Stomach (tissue), 9 donors: ENCODE measurements around the gene ZNF474. TPM values are rescaled to one million over a fixed set of nuclear protein-coding genes. Genes with fewer than 3 reads are reported as not detected.

ENCODE experiments used
- DNase-seq, 2 donors: peaks; one replicate each; pipeline versions ENCODE4 v3.0.0 to v3.0.0-alpha.2; 2013 to 2019
- H3K27ac ChIP-seq, 5 donors: fragments of 200-600 bp in 4 of 5; sonication (generic) in 4 of 5; one replicate each; pipeline ENCODE4 v1.5.1; 2013 to 2019; ENCODE audit warnings: mild to moderate bottlenecking in 1 of 5, moderate library complexity in 1 of 5
- H3K27me3 ChIP-seq, 3 donors: fragments of 200-600 bp; sonication (generic); one replicate each; pipeline ENCODE4 v1.5.1; 2017 to 2019; ENCODE audit warnings: mixed run types in 1 of 3
- H3K36me3 ChIP-seq, 4 donors: fragments of 200-600 bp; sonication (generic); 1 replicate in 3 of 4; 2 replicates in 1 of 4; pipeline ENCODE4 v1.5.1; 2016 to 2019
- H3K4me1 ChIP-seq, 4 donors: fragments of 200-600 bp; sonication (generic); one replicate each; pipeline ENCODE4 v1.5.1; 2016 to 2019
- H3K4me3 ChIP-seq, 4 donors: fragments of 200-600 bp; sonication (generic) in 3 of 4; one replicate each; pipeline ENCODE4 v1.5.1; 2016 to 2019; ENCODE audit warnings: mild to moderate bottlenecking in 1 of 4
- H3K9me3 ChIP-seq, 4 donors: fragments of 200-600 bp; sonication (generic); one replicate each; pipeline ENCODE4 v1.5.1; 2016 to 2019
- EP300 ChIP-seq: sonication (generic); formaldehyde crosslinking; IDR thresholded peaks from one replicate; pipeline ENCODE4 v1.6.1; 2017; ENCODE audit warnings: antibody characterized with exemption
- POLR2A ChIP-seq, 4 donors: fragments of 450-650 bp; IDR thresholded peaks; one replicate each; pipeline ENCODE4 v1.6.1; 2016; ENCODE audit warnings: antibody characterized with exemption in 4 of 4, control low read depth in 2 of 4, mild to moderate bottlenecking in 1 of 4, moderate library complexity in 1 of 4
- POLR2AphosphoS5 ChIP-seq, 3 donors: sonication (generic); formaldehyde crosslinking; IDR thresholded peaks; one replicate each; pipeline ENCODE4 v1.6.1; 2016; ENCODE audit warnings: antibody characterized with exemption in 3 of 3
- WGBS, 5 donors: extraction: QIAGEN DNeasy Blood & Tissue Kit in 3 of 5; methylation state at CpG; one replicate each; pipeline versions ENCODE4 v1.1.5 to v1.1.7; 2013 to 2018; 5-methylcytosine and 5-hydroxymethylcytosine counted together
- intact Hi-C: fragments of 100-400 bp; cut with DNase I; formaldehyde crosslinking; loops from one replicate; pipeline ENCODE4 v1.15.1; 2023; ENCODE audit warnings: low total_unique reads
- polyA plus RNA-seq, 3 donors: library from polyadenylated mRNA; stranded (reverse); fragments of 200-250 nt; gene quantifications; one replicate each; pipeline ENCODE4 v1.2.3, GENCODE V29; 2013
- total RNA-seq, 5 donors: library from RNA; depleted of rRNA; stranded (reverse); fragments of >200 nt; gene quantifications; one replicate each; pipeline versions ENCODE4 v1.1.0 to v1.2.3, GENCODE V29; 2014 to 2016
- TF ChIP-seq, protein P1 (sequence below), 7 experiments: fragments of 450-650 bp in 4 of 7; fragments of 200-600 bp in 3 of 7; sonication (generic) in 3 of 7; IDR thresholded peaks; one replicate each; pipeline ENCODE4 v1.5.1; 2016 to 2019; ENCODE audit warnings: antibody characterized with exemption in 7 of 7, control low read depth in 2 of 7, mild to moderate bottlenecking in 1 of 7
- donor health status: healthy with polysubstance abuse.
- donor health status: Bipolar disorder and iron deficiency.
- donor health status: healthy.

The ZNF474 gene
- total and polyA plus RNA-seq, 8 donors: 0.08 to 0.37 TPM; not detected in 6

DNA sequence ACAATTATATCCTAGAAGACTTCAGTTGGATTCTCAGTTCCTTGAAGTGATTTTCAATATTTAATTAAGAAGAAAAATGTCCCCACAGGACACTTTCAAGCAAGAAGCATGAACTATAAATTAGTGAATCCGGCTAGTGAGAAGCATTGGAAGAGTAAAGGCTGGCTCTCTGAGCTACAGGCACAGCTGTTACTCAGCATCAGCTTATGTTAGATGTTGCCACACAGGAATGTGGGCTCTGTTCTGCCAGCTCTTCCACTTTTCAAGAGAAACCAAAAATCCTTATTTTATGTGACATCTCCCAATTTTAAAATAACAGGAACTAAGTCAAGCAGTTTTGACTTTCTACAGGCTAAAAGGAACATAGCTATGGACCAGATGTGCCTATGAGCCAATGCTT lies 14.9 kb downstream of the ZNF474 start:
- Histone ChIP-seq H3K27ac (no peak overlapping the region), H3K27me3 (no peaks in the 10 kb centered on the region), H3K9me3 (no peaks in the 10 kb centered on the region), H3K4me3 (no peak overlapping the region), H3K4me1 (peaks cover 0 to 1% (median 0%) of the 10 kb centered on the region in 4 donors), H3K36me3 (no peaks in the 10 kb centered on the region)
- intact Hi-C loops: no loop called here
- 73 to 84% (median 76%) methylated on average over 1 of the region's 1 CpG for WGBS, 5 donors
- TF ChIP-seq EP300 (no peak), POLR2A (IDR thresholded peaks at IDR 0.05) (no peak), POLR2AphosphoS5 (IDR thresholded peaks at IDR 0.05) (no peak)
- TF ChIP-seq, protein P1, sequence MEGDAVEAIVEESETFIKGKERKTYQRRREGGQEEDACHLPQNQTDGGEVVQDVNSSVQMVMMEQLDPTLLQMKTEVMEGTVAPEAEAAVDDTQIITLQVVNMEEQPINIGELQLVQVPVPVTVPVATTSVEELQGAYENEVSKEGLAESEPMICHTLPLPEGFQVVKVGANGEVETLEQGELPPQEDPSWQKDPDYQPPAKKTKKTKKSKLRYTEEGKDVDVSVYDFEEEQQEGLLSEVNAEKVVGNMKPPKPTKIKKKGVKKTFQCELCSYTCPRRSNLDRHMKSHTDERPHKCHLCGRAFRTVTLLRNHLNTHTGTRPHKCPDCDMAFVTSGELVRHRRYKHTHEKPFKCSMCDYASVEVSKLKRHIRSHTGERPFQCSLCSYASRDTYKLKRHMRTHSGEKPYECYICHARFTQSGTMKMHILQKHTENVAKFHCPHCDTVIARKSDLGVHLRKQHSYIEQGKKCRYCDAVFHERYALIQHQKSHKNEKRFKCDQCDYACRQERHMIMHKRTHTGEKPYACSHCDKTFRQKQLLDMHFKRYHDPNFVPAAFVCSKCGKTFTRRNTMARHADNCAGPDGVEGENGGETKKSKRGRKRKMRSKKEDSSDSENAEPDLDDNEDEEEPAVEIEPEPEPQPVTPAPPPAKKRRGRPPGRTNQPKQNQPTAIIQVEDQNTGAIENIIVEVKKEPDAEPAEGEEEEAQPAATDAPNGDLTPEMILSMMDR (IDR thresholded peaks at IDR 0.05): no peak
- no peak for DNase-seq

DNA sequence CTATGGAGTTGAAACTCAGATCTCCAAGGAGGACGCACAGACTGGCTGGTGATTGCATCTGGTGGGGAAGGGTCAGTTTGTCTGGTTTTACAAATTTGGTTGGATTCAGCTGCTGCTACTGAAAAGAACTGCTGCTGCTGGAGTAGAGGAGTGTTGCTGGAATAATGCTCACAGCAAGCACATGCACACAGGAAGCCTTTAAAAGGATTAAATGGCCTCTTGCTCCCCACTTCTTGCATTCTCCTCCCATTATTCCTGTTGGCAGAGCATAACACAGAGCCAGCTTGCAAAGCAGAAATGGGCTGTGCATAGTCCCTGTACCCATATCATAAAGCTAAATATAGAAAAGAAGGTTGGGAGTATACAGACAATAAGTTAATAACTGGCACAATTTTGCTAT lies 16.6 kb downstream of the ZNF474 start:
- no peaks in the 10 kb centered on the region for H3K9me3 ChIP-seq
- intact Hi-C loops: no loop called here
- H3K36me3 ChIP-seq: no peaks in the 10 kb centered on the region
- H3K4me1 ChIP-seq: peaks cover 0 to 10% (median 0%) of the 10 kb centered on the region in 4 donors
- H3K4me3 ChIP-seq: no peak overlapping the region
- DNase-seq: no peak
- TF ChIP-seq EP300 (no peak), POLR2AphosphoS5 (IDR thresholded peaks at IDR 0.05) (no peak), POLR2A (IDR thresholded peaks at IDR 0.05) (no peak)
- TF ChIP-seq, protein P1 (IDR thresholded peaks at IDR 0.05): no peak
- H3K27me3 ChIP-seq: no peaks in the 10 kb centered on the region
- no peak overlapping the region for H3K27ac ChIP-seq
- WGBS, 5 donors: 91 to 100% (median 96%) methylated on average over 1 of the region's 1 CpG

DNA sequence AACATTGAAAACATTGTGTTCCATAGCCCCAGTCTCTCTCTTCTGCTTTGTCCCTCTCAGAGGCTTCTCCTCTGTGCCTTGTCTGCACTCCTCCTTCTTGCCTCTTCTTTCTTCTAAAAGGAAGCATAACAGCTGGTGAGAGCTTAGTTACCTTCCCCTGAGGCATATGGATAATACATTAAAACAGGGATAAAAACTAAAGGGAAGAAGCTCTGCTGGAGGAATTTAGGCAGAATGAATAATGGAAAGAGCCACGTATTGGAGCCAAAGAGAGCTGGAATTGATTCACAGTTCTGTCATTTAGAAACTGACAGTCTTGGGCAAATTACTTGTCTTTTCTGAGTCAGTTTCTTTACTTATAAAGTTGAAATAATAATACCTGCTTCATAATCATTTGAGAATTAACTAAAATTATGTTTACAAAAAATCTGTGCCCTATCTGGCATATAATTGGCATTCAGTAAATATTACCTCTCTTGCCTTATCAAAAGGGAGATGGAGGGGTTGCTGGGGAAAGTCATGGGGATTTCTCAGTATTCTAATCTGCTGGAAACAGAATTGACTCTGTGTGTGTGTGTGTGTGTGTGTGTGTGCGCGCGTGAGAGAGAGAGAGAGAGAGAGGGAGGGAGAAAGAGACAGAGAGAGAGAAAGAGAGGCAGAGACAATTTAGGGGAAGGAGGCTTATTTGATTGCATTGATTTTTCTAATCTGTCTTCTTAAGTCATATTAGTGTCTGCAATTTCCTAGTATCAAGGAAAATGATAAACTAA lies 20.2 kb downstream of the ZNF474 start:
- no peak overlapping the region for H3K27ac ChIP-seq
- H3K9me3 ChIP-seq: no peaks in the 10 kb centered on the region
- intact Hi-C loops: no loop called here
- no peak for DNase-seq
- H3K27me3 ChIP-seq: no peaks in the 10 kb centered on the region
- no peak overlapping the region for H3K4me3 ChIP-seq
- 15 to 46% (median 33%) methylated on average over 4 of the region's 4 CpGs for WGBS, 5 donors
- TF ChIP-seq POLR2A (IDR thresholded peaks at IDR 0.05): no peak
- no peak for TF ChIP-seq EP300
- no peak for TF ChIP-seq POLR2AphosphoS5 (IDR thresholded peaks at IDR 0.05)
- TF ChIP-seq, protein P1 (IDR thresholded peaks at IDR 0.05): no peak
- no peaks in the 10 kb centered on the region for H3K36me3 ChIP-seq
- H3K4me1 ChIP-seq: peaks cover 0 to 34% (median 5%) of the 10 kb centered on the region in 4 donors

DNA sequence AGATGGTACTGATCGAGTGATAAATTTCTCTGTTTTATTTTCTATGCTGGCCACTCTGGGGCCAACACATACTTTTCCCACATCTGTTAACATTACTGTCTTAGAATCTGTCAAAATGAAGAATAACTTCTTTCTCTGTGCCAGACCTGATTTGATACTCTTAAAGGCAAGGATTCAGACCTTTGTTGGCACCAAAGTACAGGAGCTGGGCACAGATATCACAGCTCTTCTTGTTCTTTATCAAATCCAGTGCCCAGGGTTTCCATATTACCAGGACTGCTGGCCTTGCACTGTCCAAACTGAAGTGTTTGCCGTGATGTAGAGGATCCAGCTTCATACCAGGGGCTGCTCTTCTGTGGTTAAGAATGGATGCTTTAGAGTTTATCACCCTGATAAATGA lies 20.9 kb downstream of the ZNF474 start:
- 52 to 59% (median 56%) methylated on average over 2 of the region's 2 CpGs for WGBS, 5 donors
- TF ChIP-seq POLR2A (IDR thresholded peaks at IDR 0.05) (no peak), POLR2AphosphoS5 (IDR thresholded peaks at IDR 0.05) (no peak), EP300 (no peak)
- TF ChIP-seq, protein P1 (IDR thresholded peaks at IDR 0.05): no peak

More for the DNA sequence above, 20.9 kb downstream of the ZNF474 start:
- H3K36me3 ChIP-seq: no peaks in the 10 kb centered on the region
- H3K4me3 ChIP-seq: no peak overlapping the region
- no peak for DNase-seq
- no peak overlapping the region for H3K27ac ChIP-seq
- peaks cover 0 to 34% (median 5%) of the 10 kb centered on the region in 4 donors for H3K4me1 ChIP-seq
- H3K9me3 ChIP-seq: no peaks in the 10 kb centered on the region
- intact Hi-C loops: no loop called here
- H3K27me3 ChIP-seq: no peaks in the 10 kb centered on the region
